ENCODE measurements around the gene ZMIZ2.
"Not testable (repeated sequence)": the region's sequence is repeated elsewhere in the genome, so short reads cannot be mapped to it uniquely, and the experiment has no call there.

ZMIZ2 gene

GRCh38 chr7:44729949-44730590 is 18.6 kb upstream of the ZMIZ2 start:
- no peak for DNase-seq (ENCODE audit: low read depth)

GRCh38 chr7:44732971-44733370 is 15.7 kb upstream of the ZMIZ2 start:
- DNase-seq (ENCODE audit: low read depth) = not testable (repeated sequence)

- peak; percentile 94 for DNase-seq (ENCODE audit: low read depth)
Measured at GRCh38 chr7:44733708-44734481, 14.8 kb upstream of the ZMIZ2 start.

GRCh38 chr7:44735403-44736165 is 13.1 kb upstream of the ZMIZ2 start:
- peak; percentile 99 for DNase-seq (ENCODE audit: low read depth)

GRCh38 chr7:44736896-44737295 is 11.8 kb upstream of the ZMIZ2 start:
- no peak for DNase-seq (ENCODE audit: low read depth)

GRCh38 chr7:44738051-44738723 is 10.5 kb upstream of the ZMIZ2 start:
- DNase-seq (ENCODE audit: low read depth) = no peak

GRCh38 chr7:44738876-44739665 is 9.6 kb upstream of the ZMIZ2 start:
- no peak for DNase-seq (ENCODE audit: low read depth)

- DNase-seq (ENCODE audit: low read depth) = no peak
Measured at GRCh38 chr7:44740055-44740454, 8.6 kb upstream of the ZMIZ2 start.

GRCh38 chr7:44743750-44744149 is 4.9 kb upstream of the ZMIZ2 start:
- DNase-seq (ENCODE audit: low read depth) = no peak

GRCh38 chr7:44748948-44749731 is 493 bp downstream of the ZMIZ2 start:
- DNase-seq (ENCODE audit: low read depth) = peak; percentile 21

- no peak for DNase-seq (ENCODE audit: low read depth)
Measured at GRCh38 chr7:44749992-44750391, 1.3 kb downstream of the ZMIZ2 start.

GRCh38 chr7:44750424-44750823 is 1.8 kb downstream of the ZMIZ2 start:
- no peak for DNase-seq (ENCODE audit: low read depth)

GRCh38 chr7:44750921-44751571 is 2.4 kb downstream of the ZMIZ2 start:
- DNase-seq (ENCODE audit: low read depth) = no peak

- no peak for DNase-seq (ENCODE audit: low read depth)
Measured at GRCh38 chr7:44752822-44753221, 4.2 kb downstream of the ZMIZ2 start.

GRCh38 chr7:44754802-44755697 is 6.4 kb downstream of the ZMIZ2 start:
- no peak for DNase-seq (ENCODE audit: low read depth)

- DNase-seq (ENCODE audit: low read depth) = no peak
Measured at GRCh38 chr7:44755698-44756627, 7.3 kb downstream of the ZMIZ2 start.

- no peak for DNase-seq (ENCODE audit: low read depth)
Measured at GRCh38 chr7:44756904-44757303, 8.3 kb downstream of the ZMIZ2 start.

GRCh38 chr7:44757311-44757710 is 8.7 kb downstream of the ZMIZ2 start:
- no peak for DNase-seq (ENCODE audit: low read depth)

Data from ELR (cell line).